PC-3 (cell line): ENCODE measurements around the gene WEE2. TPM values are rescaled to one million over a fixed set of nuclear protein-coding genes. Genes with fewer than 3 reads are reported as not detected.

Source experiments
- ATAC-seq: fragments of 200-7000 bp; cut with Tn5 transposase; 2 replicates; pipeline ENCODE4 v1.9.1; 2020; ENCODE audit warnings: mild to moderate bottlenecking, moderate library complexity
- BruUV-seq: library from RNA; stranded (reverse); fragments of 400-500 nt; replicated peaks from 2 replicates; lab custom pipeline; 2021; lab: Mats Ljungman, UMichigan
- CTCF ChIA-PET: fragments of 300-600 bp; sonication (Branson Sonifier 250); formaldehyde crosslinking; loops from one replicate; lab custom pipeline; 2022; ENCODE audit warnings: antibody characterized with exemption; lab: Charles Lee
- POLR2A ChIA-PET: fragments of 300-600 bp; sonication (Branson Sonifier 250); formaldehyde crosslinking; loops from one replicate; lab custom pipeline; 2022; ENCODE audit warnings: antibody characterized with exemption; ENCODE audit not compliant: unreplicated experiment; lab: Charles Lee
- DNase-seq: peaks from one replicate; pipeline ENCODE4 v3.0.0-alpha.2; 2015
- H2AFZ ChIP-seq: fragments of 300-600 bp; sonication (generic); 2 replicates; pipeline ENCODE4 v1.6.0; 2016; ENCODE audit warnings: antibody characterized with exemption, low read length
- H3F3A ChIP-seq: fragments of 300-600 bp; sonication (generic); one replicate; pipeline ENCODE4 v1.6.0; 2017; ENCODE audit warnings: antibody characterized with exemption, low read length, control low read depth, mild to moderate bottlenecking; ENCODE audit not compliant: unreplicated experiment
- H3K27ac ChIP-seq: fragments of 300-600 bp; sonication (generic); 2 replicates; pipeline ENCODE4 v1.5.1; 2016; ENCODE audit warnings: mild to moderate bottlenecking, low read length
- H3K27me3 ChIP-seq: fragments of 300-600 bp; sonication (generic); 2 replicates; pipeline ENCODE4 v1.6.1; 2016; ENCODE audit warnings: low read length, mixed read lengths
- H3K36me3 ChIP-seq: fragments of 300-600 bp; sonication (generic); 2 replicates; pipeline ENCODE4 v1.6.1; 2016; ENCODE audit warnings: low read depth, mixed run types, low read length, mixed read lengths
- H3K4me1 ChIP-seq: fragments of 300-600 bp; sonication (generic); 2 replicates; pipeline ENCODE4 v1.5.1; 2016; ENCODE audit warnings: low read length; ENCODE audit not compliant: insufficient read depth
- H3K4me2 ChIP-seq: fragments of 300-600 bp; sonication (generic); 2 replicates; pipeline ENCODE4 v1.6.0; 2016; ENCODE audit warnings: low read length
- H3K4me3 ChIP-seq: fragments of 300-600 bp; sonication (generic); 2 replicates; pipeline ENCODE4 v1.5.1; 2016; ENCODE audit warnings: mild to moderate bottlenecking, low read length, mixed read lengths
- H3K79me2 ChIP-seq: fragments of 300-600 bp; sonication (generic); 2 replicates; pipeline ENCODE4 v1.6.1; 2017; ENCODE audit warnings: low read length, mixed read lengths
- H3K9ac ChIP-seq: fragments of 300-600 bp; sonication (generic); 2 replicates; pipeline ENCODE4 v1.6.0; 2016; ENCODE audit warnings: mild to moderate bottlenecking, low read length
- H3K9me2 ChIP-seq: fragments of 300-600 bp; sonication (generic); replicated peaks from 2 replicates; pipeline ENCODE4 v1.6.1; 2016; ENCODE audit warnings: mixed run types, low read length, mixed read lengths
- H3K9me3 ChIP-seq: fragments of 300-600 bp; sonication (generic); 2 replicates; pipeline ENCODE4 v1.6.1; 2016; ENCODE audit warnings: low read length, mixed read lengths
- H4K20me1 ChIP-seq: fragments of 300-600 bp; sonication (generic); 2 replicates; pipeline ENCODE4 v1.6.1; 2016; ENCODE audit warnings: low read length, mixed read lengths
- CTCF ChIP-seq: fragments of 300-600 bp; sonication (generic); conservative IDR thresholded peaks from 2 replicates; pipeline ENCODE4 v1.5.1; 2017; ENCODE audit warnings: antibody characterized with exemption, low read depth, mild to moderate bottlenecking, low read length
- EZH2 ChIP-seq: fragments of 300-600 bp; sonication (generic); IDR thresholded peaks from one replicate; pipeline ENCODE4 v1.6.1; 2017; ENCODE audit warnings: antibody characterized with exemption, mild to moderate bottlenecking, low read length; ENCODE audit not compliant: unreplicated experiment
- EZH2phosphoT487 ChIP-seq: fragments of 300-600 bp; sonication (generic); IDR thresholded peaks from 2 replicates; pipeline ENCODE4 v1.6.1; 2018; ENCODE audit warnings: mild to moderate bottlenecking, antibody characterized with exemption, low read length, borderline replicate concordance
- intact Hi-C: fragments of 100-400 bp; cut with micrococcal nuclease; formaldehyde crosslinking; loops from 2 replicates; pipeline ENCODE4 v1.9.0; 2023
- total RNA-seq: library from RNA; depleted of rRNA; stranded (reverse); fragments of >200 nt; gene quantifications from 2 replicates; pipeline ENCODE4 v1.2.3, GENCODE V29; 2014

The WEE2 gene
- total RNA-seq, 1 experiment from 2014 or later: not detected

DNA sequence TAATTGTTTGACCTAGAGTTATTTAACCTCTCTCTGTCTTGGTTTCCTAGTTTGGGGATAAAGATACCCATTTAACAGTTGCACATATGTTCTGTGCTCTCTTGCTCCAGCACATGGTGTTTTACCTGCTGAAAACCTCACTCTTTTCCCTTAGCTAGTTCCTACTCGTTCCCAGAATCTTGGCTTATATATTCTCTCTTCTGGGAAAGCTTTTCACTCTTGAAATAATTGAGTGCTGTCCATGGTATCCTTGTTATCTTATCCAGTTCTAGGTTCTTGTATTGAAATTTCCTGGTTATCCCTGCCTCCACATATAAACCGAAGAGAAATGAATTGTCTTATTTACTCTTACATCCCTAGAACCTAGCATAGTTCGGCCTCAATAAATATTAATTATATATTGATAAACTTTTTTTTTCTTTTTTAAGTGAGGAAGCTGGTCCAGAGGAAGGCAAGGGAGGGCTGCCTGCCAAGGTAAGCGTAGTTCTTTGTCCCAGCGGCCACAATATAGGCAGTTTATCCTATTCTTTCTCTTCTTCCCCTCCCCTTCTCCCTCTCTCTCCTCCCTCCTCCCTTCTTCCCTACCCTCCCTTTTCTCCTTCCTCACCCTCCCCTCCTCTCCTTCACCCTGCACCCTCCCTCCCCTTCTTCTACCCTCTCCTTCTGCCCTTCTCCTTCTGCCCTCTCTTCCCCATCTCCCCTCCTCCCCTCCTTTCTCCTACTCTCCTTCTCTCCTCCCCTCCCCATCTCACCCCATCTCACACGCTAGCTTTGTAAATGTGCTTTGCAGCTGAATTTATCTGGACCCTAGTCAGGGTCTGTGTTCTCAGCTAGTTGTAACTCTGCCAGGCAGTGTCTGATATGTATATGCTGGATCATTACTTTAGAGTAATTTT is 7.9 kb downstream of the WEE2 start:
- CTCF ChIA-PET: interaction anchor here (0.6 kb wide), 1 partner anchor 22 kb away, joined by 4 read pairs; no protein-coding TSS in a partner anchor
- no TSS peak for BruUV-seq

GRCh38 chr7:141717450-141717849 is 9.3 kb downstream of the WEE2 start:
- ATAC-seq: no peak
- POLR2A ChIA-PET: no interaction called here
- no peak for TF ChIP-seq EZH2
- no peak for TF ChIP-seq CTCF
- no peak for TF ChIP-seq EZH2phosphoT487

More for the DNA sequence above, 7.9 kb downstream of the WEE2 start:
- ATAC-seq: no peak
- no peak overlapping the region for H3K9ac ChIP-seq
- intact Hi-C loops: no loop called here
- no peaks in the 10 kb centered on the region for H4K20me1 ChIP-seq
- no peak overlapping the region for H3K27ac ChIP-seq
- no peak overlapping the region for H2AFZ ChIP-seq
- no peak for DNase-seq
- no peaks in the 10 kb centered on the region for H3K79me2 ChIP-seq
- 0 out of 2 replicates have a peak, but pooled peaks cover 10% of the 10 kb centered on the region for H3K27me3 ChIP-seq
- no peaks in the 10 kb centered on the region for H3K4me1 ChIP-seq
- POLR2A ChIA-PET: no interaction called here
- no peak for TF ChIP-seq EZH2
- H3F3A ChIP-seq: no peaks in the 10 kb centered on the region
- no peaks in the 10 kb centered on the region for H3K9me2 ChIP-seq
- H3K4me3 ChIP-seq: no peak overlapping the region
- no peak overlapping the region for H3K4me2 ChIP-seq
- no peaks in the 10 kb centered on the region for H3K36me3 ChIP-seq
- no peaks in the 10 kb centered on the region for H3K9me3 ChIP-seq

GRCh38 chr7:141722529-141722928 is 14.4 kb downstream of the WEE2 start:
- H3K27ac ChIP-seq: no peak overlapping the region
- DNase-seq: no peak
- no peak for ATAC-seq
- no peaks in the 10 kb centered on the region for H3K79me2 ChIP-seq
- no peak overlapping the region for H2AFZ ChIP-seq
- no peak for TF ChIP-seq EZH2phosphoT487
- no peak for TF ChIP-seq CTCF
- TF ChIP-seq EZH2: no peak
- POLR2A ChIA-PET: no interaction called here
- H3K27me3 ChIP-seq: peaks cover 15% of the 10 kb centered on the region; the same call in 1 of the 2 replicates
- CTCF ChIA-PET: interaction anchor here (0.6 kb wide), 1 partner anchor 92 kb away, joined by 4 read pairs; no protein-coding TSS in a partner anchor
- no peak overlapping the region for H3K4me2 ChIP-seq
- intact Hi-C loops: no loop called here
- H3K4me1 ChIP-seq: no peaks in the 10 kb centered on the region
- no peak overlapping the region for H3K9ac ChIP-seq
- H3F3A ChIP-seq: no peaks in the 10 kb centered on the region
- no TSS peak for BruUV-seq
- H3K9me3 ChIP-seq: no peaks in the 10 kb centered on the region
- no peaks in the 10 kb centered on the region for H4K20me1 ChIP-seq
- H3K36me3 ChIP-seq: no peaks in the 10 kb centered on the region
- no peak overlapping the region for H3K4me3 ChIP-seq
- no peaks in the 10 kb centered on the region for H3K9me2 ChIP-seq

More at GRCh38 chr7:141717450-141717849, 9.3 kb downstream of the WEE2 start:
- Histone ChIP-seq H3K4me3 (no peak overlapping the region), H3K9me2 (no peaks in the 10 kb centered on the region), H3K4me1 (no peaks in the 10 kb centered on the region), H3K4me2 (no peak overlapping the region), H2AFZ (no peak overlapping the region), H3K9me3 (no peaks in the 10 kb centered on the region), H3K79me2 (no peaks in the 10 kb centered on the region), H3K27ac (no peak overlapping the region), H4K20me1 (no peaks in the 10 kb centered on the region), H3K27me3 (0 out of 2 replicates have a peak, but pooled peaks cover 10% of the 10 kb centered on the region), H3K36me3 (no peaks in the 10 kb centered on the region), H3K9ac (no peak overlapping the region), H3F3A (no peaks in the 10 kb centered on the region)
- BruUV-seq: no TSS peak
- intact Hi-C loops: no loop called here
- DNase-seq: no peak
- CTCF ChIA-PET: interaction anchor here (0.6 kb wide), 1 partner anchor 17 kb away, joined by 3 read pairs; no protein-coding TSS in a partner anchor
